AG10803 (cell line): ENCODE data around the gene NDUFS6.

Experiments used
- DNase-seq: peaks from one replicate; pipeline ENCODE4 v3.0.0; 2010; ENCODE audit warnings: low read depth
- H3K4me3 ChIP-seq: 2 replicates; pipeline ENCODE4 v1.5.1; 2011; ENCODE audit warnings: mild to moderate bottlenecking, low read length, control low read depth
- CTCF ChIP-seq: conservative IDR thresholded peaks from 2 replicates; pipeline ENCODE4 v1.5.1; 2011; ENCODE audit warnings: mild to moderate bottlenecking, low read length, control low read depth, inconsistent platforms

Gene NDUFS6

GRCh38 chr5:1779782-1780613 is 21.2 kb upstream of the NDUFS6 start:
- H3K4me3 ChIP-seq = no peak overlapping the region
- DNase-seq = no peak
- TF ChIP-seq CTCF = no peak

GRCh38 chr5:1780614-1780930 is 20.6 kb upstream of the NDUFS6 start:
- no peak for TF ChIP-seq CTCF
- no peak overlapping the region for H3K4me3 ChIP-seq
- DNase-seq = no peak

- no peak overlapping the region for H3K4me3 ChIP-seq
- TF ChIP-seq CTCF = no peak
- DNase-seq = no peak
Measured at GRCh38 chr5:1781107-1781506, 20.1 kb upstream of the NDUFS6 start.

- no peak for TF ChIP-seq CTCF
- H3K4me3 ChIP-seq = no peak overlapping the region
- no peak for DNase-seq
Measured at GRCh38 chr5:1781726-1782384, 19.4 kb upstream of the NDUFS6 start.

GRCh38 chr5:1782385-1783215 is 18.6 kb upstream of the NDUFS6 start:
- DNase-seq = no peak
- no peak overlapping the region for H3K4me3 ChIP-seq

GRCh38 chr5:1783216-1783554 is 18.0 kb upstream of the NDUFS6 start:
- no peak for DNase-seq
- TF ChIP-seq CTCF = no peak
- H3K4me3 ChIP-seq = no peak overlapping the region

More at GRCh38 chr5:1782385-1783215, 18.6 kb upstream of the NDUFS6 start:
- TF ChIP-seq CTCF = no peak
